Neuron (in vitro differentiated cells): ENCODE data around the gene SMARCC2.
"Not testable (repeated sequence)": the region's sequence is repeated elsewhere in the genome, so short reads cannot be mapped to it uniquely, and the experiment has no call there.

Source experiments
- H2AFZ ChIP-seq: one replicate; pipeline ENCODE4 v1.6.1; 2013; ENCODE audit warnings: low read depth, mild to moderate bottlenecking, inconsistent platforms, low read length, moderate library complexity
- H3K27me3 ChIP-seq: one replicate; pipeline ENCODE4 v1.6.1; 2013; ENCODE audit warnings: low read length; ENCODE audit not compliant: insufficient read depth
- H3K36me3 ChIP-seq: one replicate; pipeline ENCODE4 v1.6.1; 2013; ENCODE audit warnings: low read length; ENCODE audit not compliant: insufficient read depth
- H3K4me1 ChIP-seq: one replicate; pipeline ENCODE4 v1.6.1; 2013; ENCODE audit warnings: low read length; ENCODE audit not compliant: insufficient read depth
- H3K4me3 ChIP-seq: 2 replicates; pipeline ENCODE4 v1.5.1; 2013; ENCODE audit warnings: mild to moderate bottlenecking, low read length, moderate library complexity
- H3K9me3 ChIP-seq: one replicate; pipeline ENCODE4 v1.6.1; 2013; ENCODE audit warnings: low read length

Gene SMARCC2

DNA sequence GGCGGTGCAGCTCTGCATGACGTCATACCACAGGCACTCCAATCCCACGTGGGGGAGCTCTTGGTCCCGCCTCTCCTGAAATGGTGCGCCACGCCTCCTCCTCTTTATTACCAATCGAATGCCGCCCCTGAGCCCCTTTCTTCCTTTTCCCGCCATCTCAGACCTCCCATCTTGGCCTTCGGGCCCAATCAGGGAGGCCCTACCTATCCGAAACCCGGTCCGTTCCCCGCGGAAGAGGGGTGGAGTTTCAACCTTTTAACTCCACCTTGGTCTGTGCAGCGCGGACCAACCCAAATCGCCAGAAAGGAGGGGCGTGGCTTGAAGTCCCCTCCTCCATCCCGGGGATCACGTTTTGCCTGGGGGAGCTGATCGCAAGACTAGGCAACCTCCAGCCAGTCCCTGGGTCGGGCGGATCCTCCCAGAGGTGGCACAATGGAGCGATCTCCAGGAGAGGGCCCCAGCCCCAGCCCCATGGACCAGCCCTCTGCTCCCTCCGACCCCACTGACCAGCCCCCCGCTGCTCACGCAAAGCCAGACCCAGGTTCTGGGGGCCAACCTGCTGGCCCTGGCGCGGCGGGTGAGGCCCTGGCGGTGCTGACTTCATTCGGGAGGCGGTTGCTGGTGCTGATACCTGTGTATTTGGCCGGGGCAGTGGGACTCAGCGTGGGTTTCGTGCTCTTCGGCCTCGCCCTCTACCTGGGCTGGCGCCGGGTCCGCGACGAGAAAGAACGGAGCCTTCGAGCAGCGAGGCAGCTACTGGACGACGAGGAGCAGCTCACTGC, 61.2 kb downstream of the SMARCC2 start, which contains the start of gene ESYT1:
Gene ESYT1, plus strand, starts transcription at position 380 of the 782 bp plus-strand sequence. Its CDS starts 53 bp downstream, at position 433.
- Histone ChIP-seq H3K9me3 (no peaks in the 10 kb centered on the region), H3K36me3 (peaks cover 27% of the 10 kb centered on the region), H3K4me3 (peak within 1 kb of the TSS; percentile 89), H3K27me3 (no peaks in the 10 kb centered on the region), H2AFZ (peak within 1 kb of the TSS; percentile 13), H3K4me1 (peaks cover 30% of the 10 kb centered on the region)

DNA sequence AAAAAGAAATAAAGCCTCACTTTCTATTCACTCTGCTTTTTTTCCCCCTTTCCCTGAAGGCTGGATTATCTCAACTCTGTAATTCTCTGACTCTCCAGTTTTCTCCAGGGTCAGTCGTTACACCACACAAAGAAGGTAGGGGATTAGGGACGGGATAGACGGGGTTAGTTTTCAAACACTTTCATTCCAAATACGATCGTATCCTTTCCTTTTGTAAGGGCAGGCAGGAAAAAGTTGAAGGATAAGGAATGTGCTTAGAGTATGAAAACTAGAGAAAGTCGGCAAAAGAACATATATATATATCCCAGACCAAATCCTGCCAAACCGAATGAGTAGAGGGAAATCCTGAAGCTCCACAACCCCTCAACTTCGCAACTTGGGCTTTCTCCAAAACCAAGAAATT, 61.8 kb downstream of the SMARCC2 start:
- no peak overlapping the region for H2AFZ ChIP-seq
- peaks cover 26% of the 10 kb centered on the region for H3K36me3 ChIP-seq
- peak overlapping the region; percentile 89 for H3K4me3 ChIP-seq
- no peaks in the 10 kb centered on the region for H3K27me3 ChIP-seq
- H3K9me3 ChIP-seq: no peaks in the 10 kb centered on the region
- peaks cover 30% of the 10 kb centered on the region for H3K4me1 ChIP-seq

- Histone ChIP-seq H3K4me1 (peaks cover 30% of the 10 kb centered on the region), H2AFZ (no peak overlapping the region), H3K9me3 (no peaks in the 10 kb centered on the region), H3K27me3 (no peaks in the 10 kb centered on the region), H3K4me3 (peak overlapping the region; percentile 89), H3K36me3 (peaks cover 21% of the 10 kb centered on the region)
These were observed 62.5 kb downstream of the SMARCC2 start for GRCh38 chr12:56126732-56127239.

GRCh38 chr12:56124133-56124532, 65.2 kb downstream of the SMARCC2 start:
- no peak overlapping the region for H2AFZ ChIP-seq
- peaks cover 25% of the 10 kb centered on the region for H3K36me3 ChIP-seq
- no peak overlapping the region for H3K4me3 ChIP-seq
- no peaks in the 10 kb centered on the region for H3K9me3 ChIP-seq
- H3K4me1 ChIP-seq: peaks cover 30% of the 10 kb centered on the region
- no peaks in the 10 kb centered on the region for H3K27me3 ChIP-seq

DNA sequence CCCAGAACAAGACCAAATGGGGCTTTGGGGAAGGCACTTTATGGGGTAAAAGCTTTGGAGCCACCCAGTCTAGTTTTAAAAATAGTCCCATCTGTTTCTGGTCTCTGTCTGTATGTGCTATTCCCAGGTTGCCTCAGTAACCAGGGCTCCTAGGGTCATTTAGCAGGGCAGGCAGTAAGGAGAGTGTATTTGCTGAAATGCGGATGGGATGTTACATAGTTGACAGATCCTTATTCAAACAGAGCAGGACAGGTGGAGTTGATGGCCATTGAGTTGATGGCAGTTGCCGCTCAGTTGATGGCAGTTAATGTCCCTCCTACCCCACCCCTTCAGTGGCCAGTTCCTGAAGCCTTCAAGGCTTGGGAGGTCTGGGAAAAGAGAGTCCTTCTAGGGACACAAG, 66.6 kb downstream of the SMARCC2 start:
- no peaks in the 10 kb centered on the region for H3K9me3 ChIP-seq
- H3K4me3 ChIP-seq: no peak overlapping the region
- peaks cover 25% of the 10 kb centered on the region for H3K36me3 ChIP-seq
- no peaks in the 10 kb centered on the region for H3K27me3 ChIP-seq
- peaks cover 34% of the 10 kb centered on the region for H3K4me1 ChIP-seq
- no peak overlapping the region for H2AFZ ChIP-seq

DNA sequence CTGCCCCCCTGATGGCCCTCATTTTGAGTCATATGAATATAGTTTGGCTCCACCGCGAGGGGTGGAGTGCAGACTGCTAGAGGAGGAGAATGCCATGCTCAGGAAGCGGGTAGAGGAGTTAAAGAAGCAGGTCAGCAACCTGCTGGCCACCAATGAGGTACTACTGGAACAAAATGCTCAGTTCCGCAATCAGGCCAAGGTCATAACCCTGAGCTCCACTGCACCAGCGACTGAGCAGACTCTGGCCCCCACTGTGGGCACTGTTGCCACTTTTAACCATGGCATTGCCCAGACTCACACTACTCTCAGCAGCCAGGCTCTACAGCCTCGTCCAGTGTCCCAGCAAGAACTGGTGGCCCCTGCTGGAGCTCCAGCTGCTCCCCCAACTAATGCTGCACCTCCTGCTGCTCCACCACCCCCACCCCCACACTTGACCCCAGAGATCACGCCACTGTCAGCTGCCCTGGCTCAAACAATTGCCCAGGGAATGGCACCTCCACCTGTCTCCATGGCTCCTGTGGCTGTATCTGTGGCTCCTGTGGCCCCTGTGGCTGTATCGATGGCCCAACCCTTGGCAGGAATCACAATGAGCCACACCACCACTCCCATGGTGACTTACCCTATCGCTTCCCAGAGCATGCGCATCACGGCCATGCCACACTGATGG, 67.9 kb downstream of the SMARCC2 start:
- Histone ChIP-seq H3K4me1 (peaks cover 21% of the 10 kb centered on the region), H2AFZ (no peak overlapping the region), H3K36me3 (peaks cover 28% of the 10 kb centered on the region), H3K4me3 (no peak overlapping the region), H3K9me3 (no peaks in the 10 kb centered on the region), H3K27me3 (no peaks in the 10 kb centered on the region)

- H3K4me3 ChIP-seq: no peak overlapping the region
These were observed 69.0 kb downstream of the SMARCC2 start for GRCh38 chr12:56120158-56120846.

DNA sequence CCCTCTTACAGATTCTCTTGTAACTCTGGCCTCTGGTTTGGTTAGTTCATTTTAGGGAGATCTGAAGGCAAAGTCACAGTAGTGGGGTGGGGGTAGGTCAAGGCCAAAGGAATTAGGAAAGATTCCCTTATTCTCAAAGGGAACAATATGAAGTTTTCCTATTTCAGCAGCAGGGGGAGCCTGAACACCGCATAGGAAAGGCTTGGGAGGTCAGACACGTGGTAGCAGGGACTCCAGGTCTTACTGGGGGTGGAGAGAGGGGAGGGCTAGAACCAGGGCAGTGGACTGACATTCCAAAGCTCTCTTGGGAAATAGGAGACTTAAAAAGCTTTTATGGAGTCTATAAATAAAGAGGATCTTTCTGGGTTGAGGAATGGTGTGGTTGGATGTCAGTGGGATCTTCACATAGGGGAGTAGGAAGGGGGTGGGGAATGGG, 69.9 kb downstream of the SMARCC2 start:
- peaks cover 18% of the 10 kb centered on the region for H3K4me1 ChIP-seq
- peaks cover 28% of the 10 kb centered on the region for H3K36me3 ChIP-seq
- H3K4me3 ChIP-seq: peak overlapping the region; percentile 69

More at GRCh38 chr12:56120158-56120846, 69.0 kb downstream of the SMARCC2 start:
- Histone ChIP-seq H3K27me3 (no peaks in the 10 kb centered on the region), H2AFZ (no peak overlapping the region), H3K9me3 (no peaks in the 10 kb centered on the region), H3K4me1 (peaks cover 18% of the 10 kb centered on the region), H3K36me3 (peaks cover 28% of the 10 kb centered on the region)

GRCh38 chr12:56118688-56119357, 70.5 kb downstream of the SMARCC2 start:
- no peak overlapping the region for H2AFZ ChIP-seq
- H3K27me3 ChIP-seq: no peaks in the 10 kb centered on the region
- peaks cover 18% of the 10 kb centered on the region for H3K4me1 ChIP-seq
- peaks cover 33% of the 10 kb centered on the region for H3K36me3 ChIP-seq
- H3K9me3 ChIP-seq: no peaks in the 10 kb centered on the region
- H3K4me3 ChIP-seq: peak overlapping the region; percentile 69

More for the DNA sequence above, 69.9 kb downstream of the SMARCC2 start:
- Histone ChIP-seq H3K27me3 (no peaks in the 10 kb centered on the region), H2AFZ (no peak overlapping the region), H3K9me3 (no peaks in the 10 kb centered on the region)

DNA sequence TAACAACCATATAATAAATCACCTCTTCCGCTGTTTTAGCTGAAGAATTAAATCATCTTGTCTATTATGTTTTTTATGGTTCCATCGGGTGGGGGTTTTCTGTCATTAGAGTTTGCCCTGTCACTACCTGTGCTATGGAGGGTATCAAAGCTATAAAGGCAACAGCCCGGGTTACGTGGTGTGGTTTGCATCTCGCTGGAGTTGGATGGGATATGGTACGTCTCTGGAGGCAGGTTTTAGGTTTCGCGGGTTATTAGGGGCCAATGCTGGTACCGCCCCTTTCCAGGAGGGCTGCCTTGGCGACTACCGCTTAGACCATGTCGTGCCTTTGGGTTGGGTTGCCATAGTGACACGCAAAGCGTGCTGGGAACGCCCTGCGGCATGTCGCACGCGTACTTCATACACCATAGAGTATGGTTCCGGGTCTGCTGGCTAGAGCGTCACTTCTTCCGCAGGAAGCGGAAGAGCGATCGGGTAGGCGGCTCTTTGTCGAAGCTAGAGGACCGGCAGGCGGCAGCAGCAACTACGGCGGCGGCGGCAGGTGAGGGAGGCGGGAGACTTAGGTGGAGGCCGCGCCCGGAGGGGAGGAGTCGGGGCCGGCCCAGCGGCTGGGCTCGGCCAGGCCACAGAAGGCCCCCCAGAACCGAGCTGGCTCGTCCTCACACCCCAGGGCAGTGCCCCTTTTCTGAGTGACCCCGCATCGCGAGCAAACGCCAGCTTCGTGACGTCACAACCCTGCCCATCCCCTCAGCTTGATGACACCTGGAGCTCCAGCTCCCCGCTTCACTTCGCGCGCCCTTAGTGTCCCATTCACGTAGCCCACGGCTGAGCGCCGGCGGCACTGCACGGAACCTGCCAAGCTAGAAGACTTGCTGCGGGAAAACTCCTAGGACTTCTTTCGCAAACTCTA, 71.2 kb downstream of the SMARCC2 start, which contains the start of gene ZC3H10:
Gene ZC3H10, plus strand, starts transcription at position 489 of the 910 bp plus-strand sequence. CDS start 2,297 bp downstream, outside the sequence.
- Histone ChIP-seq H3K27me3 (no peaks in the 10 kb centered on the region), H3K36me3 (peaks cover 37% of the 10 kb centered on the region), H3K9me3 (no peaks in the 10 kb centered on the region), H3K4me3 (peak within 1 kb of the TSS; percentile 69), H3K4me1 (peaks cover 18% of the 10 kb centered on the region), H2AFZ (no peak within 1 kb of the TSS)

GRCh38 chr12:56117082-56117706, 72.1 kb downstream of the SMARCC2 start:
- Histone ChIP-seq H3K4me3 (peak overlapping the region; percentile 64), H3K36me3 (peaks cover 40% of the 10 kb centered on the region), H3K4me1 (peaks cover 18% of the 10 kb centered on the region)
- H3K27me3 ChIP-seq, H2AFZ ChIP-seq, H3K9me3 ChIP-seq: not testable (repeated sequence)
